Right atrium auricular region (tissue), 2 donors: ENCODE measurements around the gene RAB14. TPM values are rescaled to one million over a fixed set of nuclear protein-coding genes. Genes with fewer than 3 reads are reported as not detected.

Experiments
- DNase-seq: peaks from one replicate; pipeline ENCODE4 v3.0.0-alpha.2; 2019; ENCODE audit warnings: low spot score
- H3K27ac ChIP-seq, 2 donors: fragments of 200-600 bp; sonication (generic); 1 replicate in 1 of 2; 2 replicates in 1 of 2; pipeline ENCODE4 v1.5.1; 2016 to 2019
- H3K27me3 ChIP-seq, 2 donors: fragments of 200-600 bp; sonication (generic); one replicate each; pipeline versions ENCODE4 v1.5.1 to v1.6.0; 2017 to 2019
- H3K36me3 ChIP-seq: fragments of 200-600 bp; sonication (generic); one replicate; pipeline ENCODE4 v1.5.1; 2016
- H3K4me1 ChIP-seq, 2 donors: fragments of 200-600 bp; sonication (generic); one replicate each; pipeline versions ENCODE4 v1.5.1 to v1.6.0; 2017 to 2019
- H3K4me3 ChIP-seq, 2 donors: fragments of 200-600 bp; sonication (generic); 1 replicate in 1 of 2; 2 replicates in 1 of 2; pipeline ENCODE4 v1.5.1; 2017 to 2019; ENCODE audit warnings: mild to moderate bottlenecking in 1 of 2, moderate library complexity in 1 of 2
- H3K9me3 ChIP-seq, 2 donors: fragments of 200-600 bp; sonication (generic); one replicate each; pipeline ENCODE4 v1.5.1; 2019
- CTCF ChIP-seq, 2 donors: fragments of 200-600 bp; sonication (generic); IDR thresholded peaks; one replicate each; pipeline ENCODE4 v1.5.1; 2019; ENCODE audit warnings: antibody characterized with exemption in 2 of 2
- total RNA-seq, 2 donors: library from RNA; depleted of rRNA; stranded (reverse); fragments of >200 nt; gene quantifications; one replicate each; pipeline ENCODE4 v1.1.0, GENCODE V29; 2016

The RAB14 gene
- total RNA-seq, 2 donors from 2014 or later = 26.8 to 27.8 TPM

- Histone ChIP-seq H3K4me1 (no peaks in the 10 kb centered on the region), H3K27ac (no peak overlapping the region), H3K27me3 (no peaks in the 10 kb centered on the region), H3K4me3 (no peak overlapping the region), H3K9me3 (no peaks in the 10 kb centered on the region), H3K36me3 (no peaks in the 10 kb centered on the region)
- DNase-seq = peak; percentile 21
- TF ChIP-seq CTCF (IDR thresholded peaks at IDR 0.05) = no peak
Measured at GRCh38 chr9:121218357-121219027, 16.8 kb upstream of the RAB14 start.

- Histone ChIP-seq H3K36me3 (no peaks in the 10 kb centered on the region), H3K27ac (no peak overlapping the region), H3K27me3 (no peaks in the 10 kb centered on the region), H3K9me3 (no peaks in the 10 kb centered on the region), H3K4me3 (no peak overlapping the region), H3K4me1 (peaks cover 0 to 5% of the 10 kb centered on the region in 2 donors)
- no peak for TF ChIP-seq CTCF (IDR thresholded peaks at IDR 0.05)
- DNase-seq = no peak
Measured at GRCh38 chr9:121217609-121218292, 16.1 kb upstream of the RAB14 start.

GRCh38 chr9:121216271-121216805, 14.7 kb upstream of the RAB14 start:
- DNase-seq = peak; percentile 30
- no peaks in the 10 kb centered on the region for H3K9me3 ChIP-seq
- no peak overlapping the region for H3K27ac ChIP-seq
- H3K36me3 ChIP-seq = no peaks in the 10 kb centered on the region
- H3K4me3 ChIP-seq = no peak overlapping the region
- TF ChIP-seq CTCF (IDR thresholded peaks at IDR 0.05) = no peak
- H3K4me1 ChIP-seq = peaks cover 0 to 5% of the 10 kb centered on the region in 2 donors
- H3K27me3 ChIP-seq = no peaks in the 10 kb centered on the region

- Histone ChIP-seq H3K9me3 (no peaks in the 10 kb centered on the region), H3K27ac (no peak overlapping the region), H3K4me3 (no peak overlapping the region), H3K4me1 (peaks cover 0 to 5% of the 10 kb centered on the region in 2 donors), H3K27me3 (no peaks in the 10 kb centered on the region), H3K36me3 (no peaks in the 10 kb centered on the region)
- no peak for TF ChIP-seq CTCF (IDR thresholded peaks at IDR 0.05)
- DNase-seq = no peak
Measured at GRCh38 chr9:121214005-121214404, 12.3 kb upstream of the RAB14 start.

- H3K4me1 ChIP-seq = peaks cover 0 to 5% of the 10 kb centered on the region in 2 donors
- no peaks in the 10 kb centered on the region for H3K27me3 ChIP-seq
- peak; percentile 94 to 97 for TF ChIP-seq CTCF (IDR thresholded peaks at IDR 0.05)
- H3K4me3 ChIP-seq = no peak overlapping the region
- H3K36me3 ChIP-seq = no peaks in the 10 kb centered on the region
- H3K9me3 ChIP-seq = no peaks in the 10 kb centered on the region
- peak overlapping the region; percentile 45 to 56 for H3K27ac ChIP-seq
- DNase-seq = peak; percentile 93
Measured at GRCh38 chr9:121213136-121213806, 11.6 kb upstream of the RAB14 start.
